Calu3 (cell line): Measurements from ENCODE around the gene CGGBP1. TPM values are rescaled to one million over a fixed set of nuclear protein-coding genes. Genes with fewer than 3 reads are reported as not detected.

ENCODE experiments used
- Bru-seq: library from RNA; stranded (reverse); fragments of 400-500 nt; gene quantifications from one replicate; lab custom pipeline; 2021; lab: Mats Ljungman, UMichigan
- BruChase-seq, 2 experiments: library from RNA; stranded (reverse); fragments of 400-500 nt; gene quantifications; one replicate each; lab custom pipeline; 2021; lab: Mats Ljungman, UMichigan
- BruUV-seq: library from RNA; stranded (reverse); fragments of 400-500 nt; replicated peaks from 2 replicates; lab custom pipeline; 2021; lab: Mats Ljungman, UMichigan
- CTCF ChIA-PET: fragments of 300-600 bp; sonication (Branson Sonifier 250); formaldehyde crosslinking; loops from one replicate; lab custom pipeline; 2022; ENCODE audit warnings: antibody characterized with exemption; lab: Charles Lee
- DNase-seq: peaks from one replicate; pipeline ENCODE4 v3.0.0; 2022
- H3K27ac Mint-ChIP-seq: one replicate; pipeline ENCODE4 v1.8.0; 2022; ENCODE audit warnings: mixed read lengths; ENCODE audit not compliant: unreplicated experiment
- H3K27me3 Mint-ChIP-seq: one replicate; pipeline ENCODE4 v1.8.0; 2022; ENCODE audit warnings: mixed read lengths; ENCODE audit not compliant: unreplicated experiment
- H3K36me3 Mint-ChIP-seq: one replicate; pipeline ENCODE4 v1.8.0; 2022; ENCODE audit warnings: mild to moderate bottlenecking, moderate library complexity, mixed read lengths; ENCODE audit not compliant: insufficient read depth, unreplicated experiment
- H3K4me1 Mint-ChIP-seq: one replicate; pipeline ENCODE4 v1.8.0; 2022; ENCODE audit warnings: mild to moderate bottlenecking, low read depth, mixed read lengths; ENCODE audit not compliant: unreplicated experiment
- H3K4me3 Mint-ChIP-seq: one replicate; pipeline ENCODE4 v1.8.0; 2022; ENCODE audit warnings: mild to moderate bottlenecking, low read depth, moderate library complexity, mixed read lengths; ENCODE audit not compliant: unreplicated experiment
- H3K9me3 Mint-ChIP-seq: one replicate; pipeline ENCODE4 v1.8.0; 2022; ENCODE audit warnings: low read depth, mixed read lengths; ENCODE audit not compliant: unreplicated experiment
- CTCF ChIP-seq: fragments of 200-600 bp; IDR thresholded peaks from one replicate; pipeline ENCODE4 v1.8.0; 2022; ENCODE audit warnings: antibody characterized with exemption; ENCODE audit not compliant: unreplicated experiment
- intact Hi-C: fragments of 100-400 bp; cut with micrococcal nuclease; formaldehyde crosslinking; loops from one replicate; pipeline ENCODE4 v1.10.0; 2022; ENCODE audit not compliant: unreplicated experiment
- long read RNA-seq: library from polyadenylated mRNA; stranded (forward); transcript quantifications from one replicate; pipeline ENCODE4 v2.0.0, GENCODE V29; 2022
- total RNA-seq: library from RNA; stranded (reverse); gene quantifications from 2 replicates; pipeline ENCODE4 v1.2.3, GENCODE V29; 2022

CGGBP1 gene
- total RNA-seq (70.0 and 76.9 TPM in 2 replicates), Bru-seq, nascent RNA (percentile 69 among the genes with signal in this experiment), BruChase-seq, experiment 1, labeled RNA remaining after a 6-hour chase (percentile 87 among the genes with signal in this experiment), BruChase-seq, experiment 2, labeled RNA remaining after a 2-hour chase (percentile 83 among the genes with signal in this experiment)
- long read RNA-seq, full-length matches to known transcripts: 66 of 136 reads
- long read RNA-seq, partial matches to known transcripts: 2 of 136 reads
- long read RNA-seq, other reads (novel, unspliced or antisense): 68 of 136 reads

- Mint-ChIP-seq H3K9me3 (no peaks in the 10 kb centered on the region), H3K4me1 (no peaks in the 10 kb centered on the region), H3K27me3 (no peaks in the 10 kb centered on the region), H3K27ac (peak within 1 kb of the TSS; percentile 83), H3K4me3 (peak within 1 kb of the TSS; percentile 96), H3K36me3 (peaks cover 49% of the 10 kb centered on the region)
- intact Hi-C loops: loop anchor here (1.0 kb wide), 1 partner anchor 55 kb away; no protein-coding TSS in a partner anchor
- BruUV-seq: no TSS peak
- DNase-seq: peak; percentile 98
- CTCF ChIA-PET: interaction anchor here (0.7 to 1.0 kb wide), 2 partner anchors 26 to 48 kb away, joined by 3 to 5 read pairs; no protein-coding TSS in a partner anchor
- TF ChIP-seq CTCF: no peak
Measured at GRCh38 chr3:88058581-88059379, at the start of gene CGGBP1, which contains the start of gene ZNF654. CGGBP1 (minus strand) TSS chr3:88059005; CDS start chr3:88055976, 3,029 bp downstream. ZNF654 (plus strand) TSS chr3:88059255; CDS start chr3:88059320, 65 bp downstream.

- Mint-ChIP-seq H3K36me3 (no peaks in the 10 kb centered on the region), H3K27me3 (no peaks in the 10 kb centered on the region), H3K4me3 (no peak overlapping the region), H3K27ac (no peak overlapping the region), H3K9me3 (peaks cover 2% of the 10 kb centered on the region), H3K4me1 (no peaks in the 10 kb centered on the region)
- no peak for DNase-seq
- TF ChIP-seq CTCF: no peak
- CTCF ChIA-PET: no interaction called here
- intact Hi-C loops: no loop called here
- BruUV-seq: no TSS peak
Measured at GRCh38 chr3:88105325-88105724, 46.5 kb upstream of the CGGBP1 start.

- DNase-seq: no peak
- intact Hi-C loops: no loop called here
- H3K27ac Mint-ChIP-seq: no peak overlapping the region
- CTCF ChIA-PET: no interaction called here
- H3K27me3 Mint-ChIP-seq: no peaks in the 10 kb centered on the region
- peaks cover 9% of the 10 kb centered on the region for H3K36me3 Mint-ChIP-seq
- no TSS peak for BruUV-seq
- H3K4me3 Mint-ChIP-seq: no peak overlapping the region
- H3K4me1 Mint-ChIP-seq: no peaks in the 10 kb centered on the region
- TF ChIP-seq CTCF: no peak
- peaks cover 2% of the 10 kb centered on the region for H3K9me3 Mint-ChIP-seq
Measured at GRCh38 chr3:88101142-88101541, 42.3 kb upstream of the CGGBP1 start.

- H3K36me3 Mint-ChIP-seq: peaks cover 18% of the 10 kb centered on the region
- no peak for DNase-seq
- BruUV-seq: no TSS peak
- peaks cover 4% of the 10 kb centered on the region for H3K9me3 Mint-ChIP-seq
- no peak for TF ChIP-seq CTCF
- CTCF ChIA-PET: no interaction called here
- no peak overlapping the region for H3K27ac Mint-ChIP-seq
- no peaks in the 10 kb centered on the region for H3K27me3 Mint-ChIP-seq
- intact Hi-C loops: no loop called here
- no peaks in the 10 kb centered on the region for H3K4me1 Mint-ChIP-seq
- H3K4me3 Mint-ChIP-seq: no peak overlapping the region
Measured at GRCh38 chr3:88093266-88093665, 34.5 kb upstream of the CGGBP1 start.
